Fibroblast of upper back skin (primary cell): Measurements from ENCODE around the gene ITPR2.
A peak's percentile ranks its signal among the peaks of the same experiment; 100 is the strongest.
"Not testable (repeated sequence)": the region's sequence is repeated elsewhere in the genome, so short reads cannot be mapped to it uniquely, and the experiment has no call there.

Experiments used
- DNase-seq: peaks from one replicate; pipeline ENCODE4 v3.0.0-alpha.2; 2013

Gene ITPR2

GRCh38 chr12:26658991-26659390 is 174.0 kb downstream of the ITPR2 start:
- DNase-seq: peak; percentile 74

- DNase-seq: no peak
Measured at GRCh38 chr12:26654623-26655022, 178.4 kb downstream of the ITPR2 start.

GRCh38 chr12:26651566-26652188 is 181.3 kb downstream of the ITPR2 start:
- peak; percentile 81 for DNase-seq

GRCh38 chr12:26651036-26651435 is 182.0 kb downstream of the ITPR2 start:
- no peak for DNase-seq

- no peak for DNase-seq
Measured at GRCh38 chr12:26648999-26649398, 184.0 kb downstream of the ITPR2 start.

- peak; percentile 96 for DNase-seq
Measured at GRCh38 chr12:26648584-26648983, 184.4 kb downstream of the ITPR2 start.

GRCh38 chr12:26648066-26648465 is 184.9 kb downstream of the ITPR2 start:
- no peak for DNase-seq

GRCh38 chr12:26647088-26647487 is 185.9 kb downstream of the ITPR2 start:
- peak; percentile 49 for DNase-seq

- DNase-seq: peak; percentile 50
Measured at GRCh38 chr12:26646571-26646970, 186.4 kb downstream of the ITPR2 start.

GRCh38 chr12:26644376-26644775 is 188.6 kb downstream of the ITPR2 start:
- not testable (repeated sequence) for DNase-seq

GRCh38 chr12:26643532-26644315 is 189.3 kb downstream of the ITPR2 start:
- no peak for DNase-seq

- peak; percentile 65 for DNase-seq
Measured at GRCh38 chr12:26642361-26642760, 190.6 kb downstream of the ITPR2 start.

GRCh38 chr12:26636710-26637328 is 196.2 kb downstream of the ITPR2 start:
- DNase-seq: peak; percentile 67

GRCh38 chr12:26633591-26634210 is 199.3 kb downstream of the ITPR2 start:
- peak; percentile 94 for DNase-seq

GRCh38 chr12:26632756-26633155 is 200.2 kb downstream of the ITPR2 start:
- DNase-seq: peak; percentile 64

GRCh38 chr12:26631846-26632245 is 201.1 kb downstream of the ITPR2 start:
- DNase-seq: peak; percentile 63

GRCh38 chr12:26630546-26631027 is 202.4 kb downstream of the ITPR2 start:
- peak; percentile 89 for DNase-seq

- DNase-seq: peak; percentile 47
Measured at GRCh38 chr12:26629864-26630263, 203.1 kb downstream of the ITPR2 start.

GRCh38 chr12:26628234-26628633 is 204.8 kb downstream of the ITPR2 start:
- peak; percentile 46 for DNase-seq

GRCh38 chr12:26627335-26627734 is 205.7 kb downstream of the ITPR2 start:
- no peak for DNase-seq

GRCh38 chr12:26623136-26623535 is 209.9 kb downstream of the ITPR2 start:
- no peak for DNase-seq

- no peak for DNase-seq
Measured at GRCh38 chr12:26622601-26623000, 210.4 kb downstream of the ITPR2 start.

- no peak for DNase-seq
Measured at GRCh38 chr12:26621932-26622331, 211.1 kb downstream of the ITPR2 start.
